ENCODE data around the gene ZSCAN30. TPM values are rescaled to one million over a fixed set of nuclear protein-coding genes. Genes with fewer than 3 reads are reported as not detected.

ZSCAN30 gene
- total RNA-seq, 1 donor from 2014 or later = 17.3 TPM

GRCh38 chr18:35252466-35252865 lies 37.6 kb downstream of the ZSCAN30 start:
- no peak for DNase-seq (ENCODE audit: extremely low spot score, unreplicated experiment)
- H3K4me3 Mint-ChIP-seq = no peak overlapping the region
- H3K9me3 Mint-ChIP-seq = peaks cover 12% of the 10 kb centered on the region
- TF ChIP-seq CTCF (conservative IDR thresholded peaks at IDR 0.05) = no peak
- H3K36me3 Mint-ChIP-seq = peaks cover 60% of the 10 kb centered on the region
- H3K4me1 Mint-ChIP-seq (ENCODE audit: unreplicated experiment) = no peaks in the 10 kb centered on the region
- H3K27me3 Mint-ChIP-seq = no peaks in the 10 kb centered on the region
- no peak overlapping the region for H3K27ac Mint-ChIP-seq

- no peak for TF ChIP-seq CTCF (conservative IDR thresholded peaks at IDR 0.05)
- H3K9me3 Mint-ChIP-seq = peaks cover 11% of the 10 kb centered on the region
- DNase-seq (ENCODE audit: extremely low spot score, unreplicated experiment) = no peak
- peaks cover 74% of the 10 kb centered on the region for H3K36me3 Mint-ChIP-seq
- no peak overlapping the region for H3K27ac Mint-ChIP-seq
- H3K4me3 Mint-ChIP-seq = no peak overlapping the region
- H3K27me3 Mint-ChIP-seq = no peaks in the 10 kb centered on the region
- H3K4me1 Mint-ChIP-seq (ENCODE audit: unreplicated experiment) = no peaks in the 10 kb centered on the region
These were observed 41.6 kb downstream of the ZSCAN30 start for GRCh38 chr18:35248429-35248828.

GRCh38 chr18:35247412-35248249 lies 42.4 kb downstream of the ZSCAN30 start:
- no peak overlapping the region for H3K4me3 Mint-ChIP-seq
- peaks cover 2% of the 10 kb centered on the region for H3K4me1 Mint-ChIP-seq (ENCODE audit: unreplicated experiment)
- peaks cover 5% of the 10 kb centered on the region for H3K9me3 Mint-ChIP-seq

GRCh38 chr18:35246831-35247230 lies 43.2 kb downstream of the ZSCAN30 start:
- Mint-ChIP-seq H3K9me3 (peaks cover 4% of the 10 kb centered on the region), H3K27me3 (no peaks in the 10 kb centered on the region), H3K27ac (no peak overlapping the region), H3K4me3 (no peak overlapping the region), H3K4me1 (ENCODE audit: unreplicated experiment) (peaks cover 5% of the 10 kb centered on the region), H3K36me3 (peaks cover 68% of the 10 kb centered on the region)
- no peak for TF ChIP-seq CTCF (conservative IDR thresholded peaks at IDR 0.05)
- no peak for DNase-seq (ENCODE audit: extremely low spot score, unreplicated experiment)

More at GRCh38 chr18:35247412-35248249, 42.4 kb downstream of the ZSCAN30 start:
- H3K27ac Mint-ChIP-seq = no peak overlapping the region
- no peaks in the 10 kb centered on the region for H3K27me3 Mint-ChIP-seq
- peaks cover 73% of the 10 kb centered on the region for H3K36me3 Mint-ChIP-seq
- no peak for DNase-seq (ENCODE audit: extremely low spot score, unreplicated experiment)
- TF ChIP-seq CTCF (conservative IDR thresholded peaks at IDR 0.05) = no peak

GRCh38 chr18:35245719-35246317 lies 44.2 kb downstream of the ZSCAN30 start:
- no peak overlapping the region for H3K27ac Mint-ChIP-seq
- H3K4me1 Mint-ChIP-seq (ENCODE audit: unreplicated experiment) = peaks cover 5% of the 10 kb centered on the region
- H3K27me3 Mint-ChIP-seq = no peaks in the 10 kb centered on the region
- peaks cover 4% of the 10 kb centered on the region for H3K9me3 Mint-ChIP-seq
- TF ChIP-seq CTCF (conservative IDR thresholded peaks at IDR 0.05) = no peak
- peaks cover 63% of the 10 kb centered on the region for H3K36me3 Mint-ChIP-seq
- H3K4me3 Mint-ChIP-seq = no peak overlapping the region
- no peak for DNase-seq (ENCODE audit: extremely low spot score, unreplicated experiment)
